GM12801 (cell line): Measurements from ENCODE around the gene AMN.

ENCODE experiments used
- TF ChIP-seq, protein P1 (sequence below): IDR thresholded peaks from one replicate; pipeline ENCODE4 v1.5.1; 2011; ENCODE audit warnings: control low read depth; ENCODE audit not compliant: insufficient read length; ENCODE audit errors: extremely low read depth

The AMN gene

DNA sequence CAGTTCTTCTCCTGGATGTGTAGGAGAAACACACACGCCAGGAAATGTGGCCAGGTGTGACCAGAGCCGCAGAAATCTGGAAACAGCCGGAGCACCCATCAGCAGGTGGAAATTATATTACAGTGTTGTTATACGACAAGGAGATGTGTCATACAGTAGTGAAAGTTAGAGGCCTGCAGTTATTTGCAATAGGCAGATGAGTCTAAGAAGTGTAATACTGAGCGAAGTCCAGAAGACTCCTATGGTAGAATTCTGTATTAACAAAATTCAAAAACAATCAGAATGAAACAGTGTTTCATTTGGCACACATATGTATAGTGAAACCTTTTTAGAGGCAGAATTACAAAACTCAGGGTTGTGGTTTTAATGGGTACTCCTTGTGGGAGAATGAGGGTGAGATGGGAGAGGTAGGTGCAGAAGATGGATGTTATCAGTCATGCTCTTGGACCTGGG lies 39.3 kb upstream of the AMN start:
- TF ChIP-seq, protein P1, sequence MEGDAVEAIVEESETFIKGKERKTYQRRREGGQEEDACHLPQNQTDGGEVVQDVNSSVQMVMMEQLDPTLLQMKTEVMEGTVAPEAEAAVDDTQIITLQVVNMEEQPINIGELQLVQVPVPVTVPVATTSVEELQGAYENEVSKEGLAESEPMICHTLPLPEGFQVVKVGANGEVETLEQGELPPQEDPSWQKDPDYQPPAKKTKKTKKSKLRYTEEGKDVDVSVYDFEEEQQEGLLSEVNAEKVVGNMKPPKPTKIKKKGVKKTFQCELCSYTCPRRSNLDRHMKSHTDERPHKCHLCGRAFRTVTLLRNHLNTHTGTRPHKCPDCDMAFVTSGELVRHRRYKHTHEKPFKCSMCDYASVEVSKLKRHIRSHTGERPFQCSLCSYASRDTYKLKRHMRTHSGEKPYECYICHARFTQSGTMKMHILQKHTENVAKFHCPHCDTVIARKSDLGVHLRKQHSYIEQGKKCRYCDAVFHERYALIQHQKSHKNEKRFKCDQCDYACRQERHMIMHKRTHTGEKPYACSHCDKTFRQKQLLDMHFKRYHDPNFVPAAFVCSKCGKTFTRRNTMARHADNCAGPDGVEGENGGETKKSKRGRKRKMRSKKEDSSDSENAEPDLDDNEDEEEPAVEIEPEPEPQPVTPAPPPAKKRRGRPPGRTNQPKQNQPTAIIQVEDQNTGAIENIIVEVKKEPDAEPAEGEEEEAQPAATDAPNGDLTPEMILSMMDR = no peak

DNA sequence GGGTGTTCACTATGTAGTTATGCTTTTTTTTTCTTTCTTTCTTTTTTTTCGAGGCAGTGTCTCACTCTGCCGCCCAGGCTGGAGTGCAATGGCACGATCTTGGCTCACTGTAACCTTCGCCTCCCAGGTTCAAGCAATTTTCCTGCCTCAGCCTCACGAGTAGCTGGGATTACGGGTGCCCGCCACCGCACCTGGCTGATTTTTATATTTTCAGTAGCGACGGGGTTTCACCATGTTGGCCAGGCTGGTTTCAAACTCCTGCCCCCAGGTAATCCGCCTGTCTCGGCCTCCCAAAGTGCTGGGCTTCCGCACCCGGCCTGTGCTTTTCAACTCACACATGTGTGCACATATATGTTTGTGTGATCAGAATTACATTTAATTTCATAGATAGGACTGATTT lies 38.9 kb upstream of the AMN start:
- TF ChIP-seq, protein P1 = no peak

GRCh38 chr14:102885737-102886447 lies 36.6 kb upstream of the AMN start:
- TF ChIP-seq, protein P1 = no peak

GRCh38 chr14:102888748-102889147 lies 33.7 kb upstream of the AMN start:
- TF ChIP-seq, protein P1 = no peak

GRCh38 chr14:102889615-102890014 lies 32.8 kb upstream of the AMN start:
- TF ChIP-seq, protein P1 = no peak

- TF ChIP-seq, protein P1 = no peak
Observed at GRCh38 chr14:102891111-102891510, 31.4 kb upstream of the AMN start.

GRCh38 chr14:102891556-102891955 lies 30.9 kb upstream of the AMN start:
- TF ChIP-seq, protein P1 = no peak

GRCh38 chr14:102892651-102893050 lies 29.8 kb upstream of the AMN start:
- TF ChIP-seq, protein P1 = no peak
